AG08395 (cell line): ENCODE results near the gene RABGAP1.
A peak's percentile ranks its signal among the peaks of the same experiment; 100 is the strongest.

Experiments used
- DNase-seq: peaks from one replicate; pipeline ENCODE4 v3.0.0; 2012; ENCODE audit warnings: mixed read lengths, low spot score

Gene RABGAP1

GRCh38 chr9:123112015-123112975, 171.5 kb downstream of the RABGAP1 start:
- DNase-seq: peak; percentile 22

- no peak for DNase-seq
Observed at GRCh38 chr9:123113185-123113584, 172.4 kb downstream of the RABGAP1 start.

GRCh38 chr9:123115146-123115913, 174.5 kb downstream of the RABGAP1 start:
- DNase-seq: no peak

- no peak for DNase-seq
Observed at GRCh38 chr9:123116036-123116435, 175.2 kb downstream of the RABGAP1 start.

GRCh38 chr9:123119566-123119965, 178.7 kb downstream of the RABGAP1 start:
- DNase-seq: no peak

- no peak for DNase-seq
Observed at GRCh38 chr9:123120131-123120530, 179.3 kb downstream of the RABGAP1 start.

- DNase-seq: no peak
Observed at GRCh38 chr9:123120953-123121352, 180.1 kb downstream of the RABGAP1 start.

- no peak for DNase-seq
Observed at GRCh38 chr9:123121457-123121856, 180.6 kb downstream of the RABGAP1 start.

- DNase-seq: no peak
Observed at GRCh38 chr9:123127512-123128075, 186.8 kb downstream of the RABGAP1 start.

GRCh38 chr9:123128591-123128990, 187.8 kb downstream of the RABGAP1 start:
- no peak for DNase-seq

GRCh38 chr9:123129423-123129822, 188.6 kb downstream of the RABGAP1 start:
- no peak for DNase-seq

GRCh38 chr9:123131258-123131657, 190.4 kb downstream of the RABGAP1 start:
- DNase-seq: peak; percentile 72

GRCh38 chr9:123131993-123132392, 191.2 kb downstream of the RABGAP1 start:
- DNase-seq: no peak

- no peak for DNase-seq
Observed at GRCh38 chr9:123132696-123133095, 191.9 kb downstream of the RABGAP1 start.

- DNase-seq: no peak
Observed at GRCh38 chr9:123135430-123135829, 194.6 kb downstream of the RABGAP1 start.

GRCh38 chr9:123138163-123138562, 197.3 kb downstream of the RABGAP1 start:
- no peak for DNase-seq

- DNase-seq: no peak
Observed at GRCh38 chr9:123149067-123149466, 208.2 kb downstream of the RABGAP1 start.

- peak; percentile 10 for DNase-seq
Observed at GRCh38 chr9:123150708-123151503, 210.1 kb downstream of the RABGAP1 start.
